Stimulated activated CD4-positive, alpha-beta T cell treated with anti-CD3 and anti-CD28 coated beads, Interleukin-15, amount 100 ng/mL, for 1 hour (primary cell): ENCODE data around the gene ABTB2.
"Not testable (repeated sequence)": the region's sequence is repeated elsewhere in the genome, so short reads cannot be mapped to it uniquely, and the experiment has no call there.

Source experiments
- DNase-seq, 2 donors: peaks; one replicate each; pipeline ENCODE4 v3.0.0-alpha.2; 2020; ENCODE audit warnings: low read depth in 1 of 2, low spot score in 1 of 2

The ABTB2 gene

GRCh38 chr11:34266090-34266912 lies 91.5 kb downstream of the ABTB2 start:
- DNase-seq = no peak

- no peak for DNase-seq
Observed at GRCh38 chr11:34264303-34265110, 93.3 kb downstream of the ABTB2 start.

- no peak for DNase-seq
Observed at GRCh38 chr11:34263441-34264091, 94.2 kb downstream of the ABTB2 start.

GRCh38 chr11:34262531-34263081 lies 95.2 kb downstream of the ABTB2 start:
- DNase-seq = no peak

GRCh38 chr11:34261820-34262219 lies 96.0 kb downstream of the ABTB2 start:
- DNase-seq = no peak

GRCh38 chr11:34261095-34261494 lies 96.7 kb downstream of the ABTB2 start:
- no peak for DNase-seq

- no peak for DNase-seq
Observed at GRCh38 chr11:34260072-34260575, 97.7 kb downstream of the ABTB2 start.

GRCh38 chr11:34259087-34259486 lies 98.7 kb downstream of the ABTB2 start:
- no peak for DNase-seq

GRCh38 chr11:34256626-34257025 lies 101.2 kb downstream of the ABTB2 start:
- no peak for DNase-seq

GRCh38 chr11:34256150-34256549 lies 101.7 kb downstream of the ABTB2 start:
- DNase-seq = no peak

- no peak for DNase-seq
Observed at GRCh38 chr11:34255101-34255500, 102.7 kb downstream of the ABTB2 start.

GRCh38 chr11:34254011-34254410 lies 103.8 kb downstream of the ABTB2 start:
- no peak for DNase-seq

- no peak for DNase-seq
Observed at GRCh38 chr11:34252651-34253050, 105.2 kb downstream of the ABTB2 start.

- DNase-seq = no peak
Observed at GRCh38 chr11:34252015-34252414, 105.8 kb downstream of the ABTB2 start.

- DNase-seq = no peak
Observed at GRCh38 chr11:34251589-34251980, 106.2 kb downstream of the ABTB2 start.

- peak; percentile 22 to 38 for DNase-seq
Observed at GRCh38 chr11:34250732-34251588, 106.8 kb downstream of the ABTB2 start.

GRCh38 chr11:34250211-34250610 lies 107.6 kb downstream of the ABTB2 start:
- no peak for DNase-seq

GRCh38 chr11:34249439-34249838 lies 108.4 kb downstream of the ABTB2 start:
- DNase-seq = no peak

GRCh38 chr11:34246511-34246910 lies 111.3 kb downstream of the ABTB2 start:
- not testable (repeated sequence) for DNase-seq

- DNase-seq = no peak
Observed at GRCh38 chr11:34245041-34245440, 112.8 kb downstream of the ABTB2 start.
